ENCODE data around the gene ULK4.

DNA sequence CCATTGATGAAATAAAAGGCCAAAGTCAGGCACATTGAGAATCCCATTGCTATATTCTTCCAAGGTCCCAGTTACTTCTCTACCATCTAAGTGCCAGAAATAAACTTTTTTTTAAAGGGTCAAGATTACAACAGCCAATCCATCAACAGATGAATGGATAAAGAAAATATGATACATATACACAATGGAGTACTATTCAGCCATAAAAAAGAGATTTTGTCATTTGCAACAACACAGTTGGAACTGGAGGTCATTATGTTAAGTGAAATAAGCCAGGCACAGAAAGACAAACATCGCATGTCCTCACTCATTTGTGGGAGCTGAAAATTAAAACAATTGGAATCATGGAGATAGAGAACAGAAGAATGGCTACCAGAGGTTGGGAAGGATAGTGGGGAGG is 25.5 kb downstream of the ULK4 start:
- TF ChIP-seq, protein P1, sequence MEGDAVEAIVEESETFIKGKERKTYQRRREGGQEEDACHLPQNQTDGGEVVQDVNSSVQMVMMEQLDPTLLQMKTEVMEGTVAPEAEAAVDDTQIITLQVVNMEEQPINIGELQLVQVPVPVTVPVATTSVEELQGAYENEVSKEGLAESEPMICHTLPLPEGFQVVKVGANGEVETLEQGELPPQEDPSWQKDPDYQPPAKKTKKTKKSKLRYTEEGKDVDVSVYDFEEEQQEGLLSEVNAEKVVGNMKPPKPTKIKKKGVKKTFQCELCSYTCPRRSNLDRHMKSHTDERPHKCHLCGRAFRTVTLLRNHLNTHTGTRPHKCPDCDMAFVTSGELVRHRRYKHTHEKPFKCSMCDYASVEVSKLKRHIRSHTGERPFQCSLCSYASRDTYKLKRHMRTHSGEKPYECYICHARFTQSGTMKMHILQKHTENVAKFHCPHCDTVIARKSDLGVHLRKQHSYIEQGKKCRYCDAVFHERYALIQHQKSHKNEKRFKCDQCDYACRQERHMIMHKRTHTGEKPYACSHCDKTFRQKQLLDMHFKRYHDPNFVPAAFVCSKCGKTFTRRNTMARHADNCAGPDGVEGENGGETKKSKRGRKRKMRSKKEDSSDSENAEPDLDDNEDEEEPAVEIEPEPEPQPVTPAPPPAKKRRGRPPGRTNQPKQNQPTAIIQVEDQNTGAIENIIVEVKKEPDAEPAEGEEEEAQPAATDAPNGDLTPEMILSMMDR (conservative IDR thresholded peaks at IDR 0.05; ENCODE audit: low read depth, low read length), result no peak
- no peak for TF ChIP-seq RCOR1 (IDR thresholded peaks at IDR 0.05; ENCODE audit: insufficient replicate concordance, low read length)
- no peak for TF ChIP-seq POLR2A (IDR thresholded peaks at IDR 0.05; ENCODE audit: low read depth, low read length)
- no peak for TF ChIP-seq RAD21 (IDR thresholded peaks at IDR 0.05; ENCODE audit: low read length)
- TF ChIP-seq BHLHE40 (IDR thresholded peaks at IDR 0.05; ENCODE audit: low read depth, low read length), result no peak
- TF ChIP-seq FOS (IDR thresholded peaks at IDR 0.05; ENCODE audit: low read depth, low read length), result no peak
- TF ChIP-seq SMC3 (IDR thresholded peaks at IDR 0.05; ENCODE audit: low read depth, low read length), result no peak
- no peak for TF ChIP-seq MAFK (IDR thresholded peaks at IDR 0.05; ENCODE audit: low read depth, low read length)
- TF ChIP-seq, protein P2, sequence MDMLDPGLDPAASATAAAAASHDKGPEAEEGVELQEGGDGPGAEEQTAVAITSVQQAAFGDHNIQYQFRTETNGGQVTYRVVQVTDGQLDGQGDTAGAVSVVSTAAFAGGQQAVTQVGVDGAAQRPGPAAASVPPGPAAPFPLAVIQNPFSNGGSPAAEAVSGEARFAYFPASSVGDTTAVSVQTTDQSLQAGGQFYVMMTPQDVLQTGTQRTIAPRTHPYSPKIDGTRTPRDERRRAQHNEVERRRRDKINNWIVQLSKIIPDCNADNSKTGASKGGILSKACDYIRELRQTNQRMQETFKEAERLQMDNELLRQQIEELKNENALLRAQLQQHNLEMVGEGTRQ (IDR thresholded peaks at IDR 0.05; ENCODE audit: low read depth, low read length), result no peak
- no peak for TF ChIP-seq CEBPB (IDR thresholded peaks at IDR 0.05; ENCODE audit: low read depth, low read length)
